SU-DHL-6 (cell line): ENCODE measurements around the gene TTC13.

Experiments
- H2AFZ ChIP-seq: fragments of 200-600 bp; sonication (generic); 2 replicates; pipeline ENCODE4 v1.6.1; 2014; ENCODE audit warnings: low read depth, mild to moderate bottlenecking, moderate library complexity, mixed read lengths, antibody characterized with exemption, low read length; ENCODE audit not compliant: severe bottlenecking
- H3F3A ChIP-seq: fragments of 200-600 bp; shearing (Covaris generic); 2 replicates; pipeline ENCODE4 v1.6.0; 2016; ENCODE audit warnings: antibody characterized with exemption, mild to moderate bottlenecking; ENCODE audit not compliant: insufficient read depth
- H3K27ac ChIP-seq: fragments of 200-600 bp; sonication (generic); 2 replicates; pipeline ENCODE4 v1.5.1; 2016; ENCODE audit warnings: low read depth, mild to moderate bottlenecking, low read length, moderate library complexity, mixed read lengths
- H3K27me3 ChIP-seq: fragments of 200-600 bp; sonication (generic), shearing (Covaris generic); 2 replicates; pipeline ENCODE4 v1.6.0; 2014; ENCODE audit warnings: mild to moderate bottlenecking, low read length
- H3K36me3 ChIP-seq: fragments of 200-600 bp; sonication (generic); 2 replicates; pipeline ENCODE4 v1.6.1; 2014; ENCODE audit warnings: mild to moderate bottlenecking, low read length, mixed read lengths
- H3K4me2 ChIP-seq: fragments of 300-600, 200-600 bp; shearing (Covaris generic), sonication (generic); 2 replicates; pipeline ENCODE4 v1.6.0; 2014; ENCODE audit warnings: low read length, low read depth, mild to moderate bottlenecking; ENCODE audit not compliant: poor library complexity, severe bottlenecking
- H3K4me3 ChIP-seq: fragments of 200-600 bp; sonication (generic); 2 replicates; pipeline ENCODE4 v1.5.1; 2014; ENCODE audit warnings: antibody characterized with exemption, low read length, mild to moderate bottlenecking, mixed read lengths; ENCODE audit not compliant: insufficient read depth, poor library complexity, severe bottlenecking
- H3K79me2 ChIP-seq: fragments of 200-600 bp; sonication (generic); 2 replicates; pipeline ENCODE4 v1.6.1; 2014; ENCODE audit warnings: mild to moderate bottlenecking, low read length, moderate library complexity; ENCODE audit not compliant: insufficient read depth
- H3K9ac ChIP-seq: fragments of 200-600 bp; sonication (generic); 2 replicates; pipeline ENCODE4 v1.7.0; 2014; ENCODE audit warnings: mild to moderate bottlenecking, low read length
- H3K9me2 ChIP-seq: fragments of 200-600 bp; sonication (generic); replicated peaks from 2 replicates; pipeline ENCODE4 v1.6.1; 2014; ENCODE audit warnings: low read length; ENCODE audit not compliant: insufficient read depth
- H3K9me3 ChIP-seq: fragments of 200-600 bp; sonication (generic); 2 replicates; pipeline ENCODE4 v1.6.1; 2014; ENCODE audit warnings: low read length, mixed read lengths; ENCODE audit not compliant: insufficient read depth
- H4K20me1 ChIP-seq: fragments of 200-600 bp; sonication (generic); 2 replicates; pipeline ENCODE4 v1.6.1; 2014; ENCODE audit warnings: low read depth, mild to moderate bottlenecking, antibody characterized with exemption, low read length, moderate library complexity, mixed read lengths
- CTCF ChIP-seq: fragments of 200-600 bp; sonication (generic); IDR thresholded peaks from one replicate; pipeline ENCODE4 v1.5.1; 2017; ENCODE audit warnings: antibody characterized with exemption, mild to moderate bottlenecking, low read length, moderate library complexity; ENCODE audit not compliant: insufficient read depth, poor library complexity, severe bottlenecking
- EZH2phosphoT487 ChIP-seq: fragments of 200-600 bp; sonication (generic), shearing (Covaris generic); conservative IDR thresholded peaks from 2 replicates; pipeline ENCODE4 v1.6.1; 2018; ENCODE audit warnings: mild to moderate bottlenecking, antibody characterized with exemption, low read length, moderate library complexity, mixed read lengths

Gene TTC13

GRCh38 chr1:230936475-230936874, 42.2 kb downstream of the TTC13 start:
- H4K20me1 ChIP-seq: no peaks in the 10 kb centered on the region
- no peaks in the 10 kb centered on the region for H3F3A ChIP-seq
- no peaks in the 10 kb centered on the region for H3K9me3 ChIP-seq
- no peak overlapping the region for H3K4me2 ChIP-seq
- no peaks in the 10 kb centered on the region for H3K27me3 ChIP-seq
- no peak overlapping the region for H3K4me3 ChIP-seq
- H3K9ac ChIP-seq: no peak overlapping the region
- peaks cover 3% of the 10 kb centered on the region; the same call in 1 of the 2 replicates for H3K36me3 ChIP-seq
- H3K9me2 ChIP-seq: no peaks in the 10 kb centered on the region
- no peak overlapping the region for H2AFZ ChIP-seq
- H3K27ac ChIP-seq: no peak overlapping the region
- H3K79me2 ChIP-seq: no peaks in the 10 kb centered on the region
- TF ChIP-seq CTCF (no peak), EZH2phosphoT487 (no peak)

GRCh38 chr1:230935852-230936251, 42.8 kb downstream of the TTC13 start:
- Histone ChIP-seq H4K20me1 (no peaks in the 10 kb centered on the region), H3K4me2 (no peak overlapping the region), H3K9me2 (no peaks in the 10 kb centered on the region), H3K9ac (no peak overlapping the region), H2AFZ (no peak overlapping the region), H3K27me3 (no peaks in the 10 kb centered on the region), H3K9me3 (no peaks in the 10 kb centered on the region), H3F3A (no peaks in the 10 kb centered on the region), H3K4me3 (no peak overlapping the region), H3K27ac (no peak overlapping the region), H3K79me2 (no peaks in the 10 kb centered on the region), H3K36me3 (peaks cover 3% of the 10 kb centered on the region; the same call in 1 of the 2 replicates)
- TF ChIP-seq CTCF: no peak
- no peak for TF ChIP-seq EZH2phosphoT487

GRCh38 chr1:230930986-230931385, 47.7 kb downstream of the TTC13 start:
- Histone ChIP-seq H3K27me3 (no peaks in the 10 kb centered on the region), H3K36me3 (peaks cover 24% of the 10 kb centered on the region), H3K9me2 (no peaks in the 10 kb centered on the region), H3K9me3 (no peaks in the 10 kb centered on the region), H4K20me1 (no peaks in the 10 kb centered on the region), H3K27ac (no peak overlapping the region), H3K4me3 (no peak overlapping the region), H3K4me2 (no peak overlapping the region), H2AFZ (no peak overlapping the region), H3K79me2 (no peaks in the 10 kb centered on the region), H3K9ac (no peak overlapping the region), H3F3A (no peaks in the 10 kb centered on the region)
- TF ChIP-seq CTCF (no peak), EZH2phosphoT487 (no peak)
